ENCODE results near the gene SYNE4. TPM values are rescaled to one million over a fixed set of nuclear protein-coding genes. Genes with fewer than 3 reads are reported as not detected.
A peak's percentile ranks its signal among the peaks of the same experiment; 100 is the strongest.

SYNE4 gene
- total and polyA plus RNA-seq, 2 of the 4 experiments (the other 2 are of a cell fraction): 0.27 TPM; not detected in 1

DNA sequence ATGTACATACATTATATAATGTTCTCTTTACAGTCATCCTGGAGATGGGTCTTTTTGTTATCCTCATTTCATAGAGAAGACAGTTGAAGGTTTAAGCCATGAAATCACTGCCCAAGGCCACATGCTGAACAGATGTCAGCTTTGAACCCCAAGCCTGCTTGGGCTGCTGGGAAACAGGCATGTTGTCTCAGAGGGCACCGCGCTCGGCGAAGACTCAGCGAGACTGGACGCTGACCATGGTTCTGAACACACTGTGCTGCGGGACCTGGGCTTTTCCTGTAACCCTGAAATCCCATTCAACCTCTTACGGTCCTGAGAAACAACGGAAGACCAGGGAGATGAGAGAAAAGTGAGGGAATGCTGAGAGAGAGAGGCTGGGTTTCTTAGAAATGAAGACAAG, 45.1 kb downstream of the SYNE4 start:
- Histone ChIP-seq H3K79me1 (ENCODE audit: low read depth in 1 of 2, low read length in 2 of 2) (no peaks in the 10 kb centered on the region), H4K91ac (ENCODE audit: insufficient read depth, low read depth, low read length) (no peak overlapping the region), H2BK5ac (ENCODE audit: low read depth, low read length, poor library complexity, severe bottlenecking) (no peak overlapping the region), H4K20me1 (ENCODE audit: insufficient read depth, low read length) (no peaks in the 10 kb centered on the region), H2BK120ac (ENCODE audit: low read depth, low read length) (no peak overlapping the region), H3K27me3 (ENCODE audit: control insufficient read depth, insufficient read depth, low read length) (peaks cover 20% of the 10 kb centered on the region), H3K23ac (ENCODE audit: low read depth, low read length) (no peak overlapping the region), H3K56ac (ENCODE audit: extremely low read depth, insufficient read depth, low read length) (no peak overlapping the region), H2AK5ac (ENCODE audit: low read depth, low read length) (no peak overlapping the region), H3K36me3 (ENCODE audit: control insufficient read depth, insufficient read depth, low read length) (no peaks in the 10 kb centered on the region), H2BK15ac (ENCODE audit: low read depth, low read length) (no peak overlapping the region), H3K27ac (ENCODE audit: insufficient read depth, low read length) (no peak overlapping the region), H3K4ac (ENCODE audit: low read depth, low read length) (no peak overlapping the region), H3K9me3 (ENCODE audit: control insufficient read depth, insufficient read depth, low read length) (no peaks in the 10 kb centered on the region), H2AK9ac (replicated peaks; ENCODE audit: low read depth, low read length, poor library complexity) (no peak overlapping the region), H2BK20ac (ENCODE audit: low read depth, low read length) (no peak overlapping the region), H2AFZ (replicated peaks; ENCODE audit: low read length, poor library complexity) (no peak overlapping the region), H3K9me1 (ENCODE audit: insufficient read depth, low read length) (no peaks in the 10 kb centered on the region), H4K8ac (ENCODE audit: low read depth in 2 of 2, low read length in 2 of 2) (no peak overlapping the region), H3K4me2 (ENCODE audit: low read depth, low read length) (no peak overlapping the region), H3K4me3 (ENCODE audit: insufficient read depth, low read depth, low read length) (no peak overlapping the region), H4K5ac (ENCODE audit: low read depth, low read length) (no peak overlapping the region), H3K14ac (replicated peaks; ENCODE audit: low read depth, low read length) (no peak overlapping the region), H3K18ac (ENCODE audit: low read depth, low read length) (no peak overlapping the region), H3K9ac (ENCODE audit: low read depth, low read length) (no peak overlapping the region), H3K4me1 (ENCODE audit: control insufficient read depth, insufficient read depth, low read length) (no peaks in the 10 kb centered on the region)
- BruUV-seq (replicated peaks): no TSS peak
- WGBS, 2 experiments (ENCODE audit: extremely low coverage in 2 of 2, insufficient read length in 1 of 2): 10% methylated on average over 4 of the region's 9 CpGs; no CpG with 5 or more reads in 1 of the 2 experiments
- in situ Hi-C loops (cut with MboI; ENCODE audit: low sequenced_read_pairs): no loop called here
- TF ChIP-seq, protein P1, sequence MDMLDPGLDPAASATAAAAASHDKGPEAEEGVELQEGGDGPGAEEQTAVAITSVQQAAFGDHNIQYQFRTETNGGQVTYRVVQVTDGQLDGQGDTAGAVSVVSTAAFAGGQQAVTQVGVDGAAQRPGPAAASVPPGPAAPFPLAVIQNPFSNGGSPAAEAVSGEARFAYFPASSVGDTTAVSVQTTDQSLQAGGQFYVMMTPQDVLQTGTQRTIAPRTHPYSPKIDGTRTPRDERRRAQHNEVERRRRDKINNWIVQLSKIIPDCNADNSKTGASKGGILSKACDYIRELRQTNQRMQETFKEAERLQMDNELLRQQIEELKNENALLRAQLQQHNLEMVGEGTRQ (IDR thresholded peaks at IDR 0.05; ENCODE audit: low read depth, low read length): no peak
- TF ChIP-seq POLR2A (IDR thresholded peaks at IDR 0.05; ENCODE audit: low read depth, low read length) (no peak), SMC3 (IDR thresholded peaks at IDR 0.05; ENCODE audit: low read depth, low read length) (no peak), MXI1 (IDR thresholded peaks at IDR 0.05; ENCODE audit: borderline replicate concordance, low read depth, low read length) (peak; percentile 80), RAD21 (IDR thresholded peaks at IDR 0.05; ENCODE audit: low read length) (no peak), MAZ (IDR thresholded peaks at IDR 0.05; ENCODE audit: borderline replicate concordance, low read depth, low read length) (no peak), RCOR1 (IDR thresholded peaks at IDR 0.05; ENCODE audit: insufficient replicate concordance, low read length) (no peak), FOS (IDR thresholded peaks at IDR 0.05; ENCODE audit: low read depth, low read length) (no peak)
- DNase-seq: peak; percentile 56
- POLR2A ChIA-PET (ENCODE audit: unreplicated experiment): no interaction called here
- CTCF ChIA-PET: interaction anchor here (0.6 kb wide), 1 partner anchor 193 kb away, joined by 3 read pairs; no protein-coding TSS in a partner anchor
- peak; percentile 91 for ATAC-seq (ENCODE audit: low read depth)
- dilution Hi-C loops (cut with HindIII; ENCODE audit: low sequenced_read_pairs, unreplicated experiment): no loop called here
- intact Hi-C loops (cut with micrococcal nuclease): loop anchor here (1.0 kb wide), 1 partner anchor 12 kb away; no protein-coding TSS in a partner anchor
